GM21526 (cell line): ENCODE data around the gene OR2AE1.
"Not testable (repeated sequence)": the region's sequence is repeated elsewhere in the genome, so short reads cannot be mapped to it uniquely, and the experiment has no call there.

Experiments
- ATAC-seq: cut with Tn5 transposase; IDR thresholded peaks from one replicate; pipeline ENCODE4 v1.9.1; 2021; ENCODE audit warnings: moderate library complexity; ENCODE audit not compliant: unreplicated experiment, low FRiP score

OR2AE1 gene

DNA sequence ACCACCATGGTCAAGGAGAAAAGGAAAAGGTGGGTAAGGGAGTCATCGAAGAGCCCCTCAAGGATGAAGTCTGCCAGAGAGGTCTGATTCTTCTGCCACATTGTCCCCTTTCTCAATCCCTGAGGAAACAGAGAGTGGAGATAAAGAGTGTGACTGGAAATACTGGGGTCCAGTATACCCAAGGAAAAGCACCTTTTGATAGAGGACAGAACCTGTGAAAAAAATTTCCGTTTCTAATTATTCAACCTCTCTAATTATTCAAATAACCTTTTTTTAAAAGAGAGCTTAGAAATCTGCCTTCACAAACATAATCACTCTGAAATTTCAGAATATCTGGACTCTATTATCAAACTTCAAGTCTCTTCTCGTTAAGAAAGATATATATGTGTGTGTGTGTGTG lies at the start of gene OR2AE1:
Gene OR2AE1 (minus strand): TSS at position 101 of the 400 bp plus-strand sequence. CDS start 0 bp downstream, at position 101.
- ATAC-seq = no peak

DNA sequence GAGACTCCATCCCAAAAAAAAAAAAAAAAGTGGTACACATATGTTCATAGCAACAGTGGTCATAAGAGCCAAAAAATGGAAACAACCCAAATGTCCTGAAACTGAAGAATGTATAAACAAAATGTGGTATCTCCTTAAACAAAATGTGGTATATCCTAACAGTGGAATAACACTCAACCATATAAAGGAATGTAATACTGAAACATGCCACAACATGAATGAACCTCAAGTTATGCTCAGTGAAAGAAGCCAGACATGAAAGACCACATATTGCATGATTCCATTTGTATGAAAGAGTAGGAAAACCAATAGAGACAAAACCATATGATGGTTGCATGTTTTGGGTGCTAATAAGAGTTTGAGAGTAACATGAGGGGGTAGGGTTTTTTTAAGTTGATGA lies 49.5 kb upstream of the OR2AE1 start:
- ATAC-seq = no peak

- ATAC-seq = no peak
Observed at GRCh38 chr7:99923200-99923599, 46.4 kb upstream of the OR2AE1 start.

DNA sequence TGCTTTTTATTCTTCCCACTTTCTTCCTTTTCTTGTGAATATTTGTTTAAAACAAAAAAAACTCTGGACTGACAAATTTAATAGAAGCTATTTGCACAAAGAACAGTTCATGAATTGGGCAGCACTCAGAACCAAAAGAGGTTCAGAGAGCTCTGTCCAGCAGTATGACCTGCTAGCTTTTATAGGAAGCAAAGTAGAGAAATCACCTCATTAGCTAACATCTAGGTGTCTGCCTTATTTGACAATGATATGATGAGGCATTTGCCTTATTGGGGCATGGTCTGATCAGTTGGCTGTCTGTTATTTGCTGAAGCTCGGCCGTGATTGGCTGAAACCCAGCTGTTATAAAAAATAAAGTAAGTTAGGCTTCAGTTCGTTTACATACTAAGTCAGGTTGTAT lies 43.3 kb upstream of the OR2AE1 start:
- ATAC-seq = no peak

DNA sequence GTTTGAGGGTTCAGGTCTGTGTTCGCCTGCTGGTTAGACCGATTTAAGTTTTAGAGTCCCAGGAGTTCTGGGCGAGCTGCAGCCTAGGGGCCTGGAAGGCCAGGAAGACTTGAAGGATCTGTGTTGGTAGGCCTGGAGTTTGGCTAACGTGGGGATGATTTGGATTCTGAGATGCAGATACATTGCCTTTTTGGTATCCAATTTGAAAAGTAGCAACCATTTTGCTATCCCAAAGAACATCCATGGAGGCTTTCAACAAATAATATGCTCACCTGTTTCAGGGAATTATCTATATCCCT lies 42.9 kb upstream of the OR2AE1 start:
- no peak for ATAC-seq

GRCh38 chr7:99918959-99919813 lies 42.4 kb upstream of the OR2AE1 start, which contains the start of gene TRIM4:
TSS of gene TRIM4 (minus strand) at chr7:99919530. CDS start at chr7:99919401, 129 bp downstream.
- ATAC-seq = peak; percentile 92

- no peak for ATAC-seq
Observed at GRCh38 chr7:99910976-99911375, 34.1 kb upstream of the OR2AE1 start.

DNA sequence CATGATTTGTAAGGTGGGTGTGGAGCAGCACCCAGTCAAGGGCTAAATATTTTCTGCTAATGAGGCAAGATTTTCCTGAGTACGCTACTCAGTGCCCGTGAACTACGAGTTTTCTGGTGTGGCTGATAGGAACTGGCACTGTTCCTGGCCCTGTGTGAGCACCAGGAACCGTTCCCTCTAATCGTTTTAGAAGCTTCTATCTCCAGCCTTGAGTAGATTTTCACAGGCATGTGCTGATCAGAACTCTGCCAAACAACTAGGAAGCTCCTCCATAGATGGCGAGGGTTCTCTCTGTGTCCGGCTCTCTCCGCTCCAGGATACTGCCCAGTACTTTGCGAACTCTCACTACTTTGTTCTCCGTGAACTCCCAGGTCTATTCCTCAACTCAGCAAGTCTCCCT lies 24.7 kb upstream of the OR2AE1 start:
- ATAC-seq = no peak

DNA sequence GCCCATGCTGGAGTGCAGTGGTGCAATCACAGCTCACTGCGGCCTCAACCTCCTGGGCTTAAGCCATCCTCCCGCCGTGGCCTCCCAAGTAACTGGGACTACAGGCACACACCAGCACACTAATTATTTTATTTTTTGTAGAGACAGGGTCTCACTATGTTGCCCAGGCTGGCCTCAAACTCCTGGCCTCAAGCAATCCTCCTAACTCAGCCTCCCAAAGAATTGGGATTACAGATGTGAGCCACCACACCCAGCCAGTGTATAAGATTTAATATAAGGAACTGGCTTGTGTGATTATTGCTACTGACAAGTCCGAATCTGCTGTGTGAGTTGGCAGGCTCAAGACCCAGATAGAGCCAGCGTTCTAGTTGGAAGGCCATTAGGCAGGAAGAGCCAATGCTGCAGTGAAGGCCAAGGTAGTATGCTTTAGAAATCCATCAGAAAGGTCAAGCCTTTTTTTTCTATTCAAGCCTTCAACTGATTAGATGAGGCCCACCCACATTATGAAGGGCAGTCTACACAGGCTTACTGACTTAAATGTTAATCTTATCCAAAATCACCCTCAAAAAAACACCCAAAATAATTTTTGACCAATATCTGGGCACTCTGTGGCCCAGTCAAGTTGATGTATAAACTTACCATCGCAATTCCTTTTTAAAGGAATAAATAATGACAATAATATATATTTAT lies 23.1 kb upstream of the OR2AE1 start:
- no peak for ATAC-seq

- ATAC-seq = no peak
Observed at GRCh38 chr7:99898836-99899235, 22.0 kb upstream of the OR2AE1 start.

DNA sequence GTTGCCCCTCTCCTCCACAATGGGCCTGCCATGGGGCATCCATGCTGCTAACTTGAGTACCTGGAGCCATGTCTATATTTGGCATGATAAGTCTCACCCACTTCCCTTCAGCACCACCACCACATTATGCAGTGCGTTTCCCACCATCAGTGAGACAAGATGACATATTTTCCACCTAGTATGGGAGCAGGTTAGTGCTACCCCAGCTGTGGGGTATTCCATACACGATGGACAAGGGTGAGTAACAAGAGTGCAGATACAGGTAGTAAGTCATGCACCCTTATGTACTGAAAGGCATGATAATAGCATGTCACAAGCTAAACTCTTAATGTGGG lies 21.2 kb upstream of the OR2AE1 start:
- no peak for ATAC-seq

GRCh38 chr7:99897322-99898022 lies 20.6 kb upstream of the OR2AE1 start:
- ATAC-seq = no peak

DNA sequence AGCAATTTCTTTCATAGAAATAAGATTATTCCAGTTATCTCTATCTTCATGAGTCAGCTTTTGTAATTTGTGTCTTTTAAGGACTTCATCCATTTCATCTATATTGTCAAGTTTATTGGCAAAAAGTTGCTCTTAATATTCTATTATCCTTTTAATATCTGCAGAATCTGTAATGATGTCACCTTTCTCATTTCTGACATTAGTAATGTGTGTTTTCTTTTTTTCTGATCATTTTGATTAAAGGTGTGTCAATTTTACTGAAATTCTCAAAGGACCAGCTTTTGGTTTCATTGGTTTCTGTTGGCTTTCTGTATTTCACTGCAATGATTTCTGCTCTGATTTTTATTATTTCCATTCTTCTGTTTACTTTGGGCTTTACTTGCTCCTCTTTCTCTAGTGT lies 17.9 kb upstream of the OR2AE1 start:
- ATAC-seq = no peak

DNA sequence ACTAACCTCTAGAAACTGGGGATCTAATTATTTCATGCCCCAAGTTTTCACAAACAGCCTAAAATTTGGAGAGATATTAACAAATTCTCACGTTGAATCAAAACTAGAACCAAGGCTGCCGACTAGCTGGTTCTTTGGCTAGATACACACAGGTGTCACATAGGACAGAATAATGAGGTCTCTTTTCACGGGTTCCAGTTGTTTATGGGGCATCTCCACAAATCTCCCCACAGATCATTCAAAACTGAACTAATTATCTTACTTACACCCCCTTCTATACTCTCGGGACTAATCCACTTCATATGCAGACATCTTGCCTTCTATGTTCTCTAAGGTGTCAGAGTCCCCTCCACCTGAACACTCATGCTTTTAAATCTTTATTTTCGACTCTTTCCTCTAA lies 16.4 kb upstream of the OR2AE1 start:
- ATAC-seq = no peak

- not testable (repeated sequence) for ATAC-seq
Observed at GRCh38 chr7:99890348-99890747, 13.5 kb upstream of the OR2AE1 start.

DNA sequence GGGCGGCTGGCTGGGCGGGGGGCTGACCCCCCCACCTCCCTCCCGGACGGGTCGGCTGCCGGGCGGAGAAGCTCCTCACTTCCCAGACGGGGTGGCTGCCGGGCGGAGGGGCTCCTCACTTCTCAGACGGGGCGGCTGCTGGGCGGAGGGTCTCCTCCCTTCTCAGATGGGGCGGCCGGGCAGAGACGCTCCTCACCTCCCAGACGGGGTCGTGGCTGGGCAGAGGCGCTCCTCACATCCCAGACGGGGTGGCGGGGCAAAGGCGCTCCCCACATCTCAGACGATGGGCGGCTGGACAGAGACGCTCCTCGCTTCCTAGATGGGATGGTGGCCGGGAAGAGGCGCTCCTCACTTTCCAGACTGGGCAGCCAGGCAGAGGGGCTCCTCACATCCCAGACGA lies 11.5 kb upstream of the OR2AE1 start:
- not testable (repeated sequence) for ATAC-seq

DNA sequence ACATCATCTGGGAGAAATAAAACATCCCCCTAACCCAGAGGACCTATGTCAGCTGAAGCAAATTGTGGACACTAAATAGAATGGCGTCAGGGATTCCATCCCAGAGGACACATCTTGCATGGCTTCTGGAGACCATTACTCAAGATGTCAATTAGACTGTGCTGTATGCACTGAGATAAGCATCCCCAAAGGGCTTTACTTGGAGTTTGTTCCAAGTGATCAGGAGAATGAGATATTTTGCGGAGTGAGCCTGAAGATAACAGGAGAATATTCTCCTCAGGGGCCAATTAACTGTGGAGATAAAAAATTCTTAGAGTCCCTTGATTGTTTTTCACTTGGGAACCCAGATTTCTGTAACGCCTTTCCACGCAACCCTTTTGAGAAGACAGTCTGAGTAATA lies 4.5 kb upstream of the OR2AE1 start:
- no peak for ATAC-seq

GRCh38 chr7:99876491-99876890 lies 342 bp downstream of the OR2AE1 start:
- no peak for ATAC-seq

GRCh38 chr7:99868246-99868645 lies 8.6 kb downstream of the OR2AE1 start:
- ATAC-seq = no peak

DNA sequence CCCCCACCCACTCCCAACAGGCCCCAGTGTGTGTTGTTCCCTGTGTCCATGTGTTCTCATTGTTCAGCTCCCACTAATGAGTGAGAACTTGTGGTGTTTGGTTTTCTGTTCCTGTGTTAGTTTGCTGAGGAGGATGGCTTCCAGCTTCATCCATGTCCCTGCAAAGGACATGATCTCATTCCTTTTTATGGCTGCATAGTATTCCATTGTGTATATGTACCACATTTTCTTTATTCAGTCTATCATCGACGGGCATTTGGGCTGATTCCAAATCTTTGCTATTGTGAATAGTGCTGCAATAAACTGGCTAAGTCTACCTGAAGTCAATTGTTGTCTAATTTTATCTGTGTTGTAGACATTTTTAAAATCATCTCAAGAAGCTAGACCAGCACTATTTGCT lies 9.4 kb downstream of the OR2AE1 start:
- ATAC-seq = not testable (repeated sequence)

- no peak for ATAC-seq
Observed at GRCh38 chr7:99863847-99864440, 12.9 kb downstream of the OR2AE1 start.
